PC-3 (cell line): Measurements from ENCODE around the gene HDHD5. TPM values are rescaled to one million over a fixed set of nuclear protein-coding genes. Genes with fewer than 3 reads are reported as not detected.

Experiments used
- ATAC-seq: fragments of 200-7000 bp; cut with Tn5 transposase; 2 replicates; pipeline ENCODE4 v1.9.1; 2020; ENCODE audit warnings: mild to moderate bottlenecking, moderate library complexity
- BruUV-seq: library from RNA; stranded (reverse); fragments of 400-500 nt; replicated peaks from 2 replicates; lab custom pipeline; 2021; lab: Mats Ljungman, UMichigan
- CTCF ChIA-PET: fragments of 300-600 bp; sonication (Branson Sonifier 250); formaldehyde crosslinking; loops from one replicate; lab custom pipeline; 2022; ENCODE audit warnings: antibody characterized with exemption; lab: Charles Lee
- POLR2A ChIA-PET: fragments of 300-600 bp; sonication (Branson Sonifier 250); formaldehyde crosslinking; loops from one replicate; lab custom pipeline; 2022; ENCODE audit warnings: antibody characterized with exemption; ENCODE audit not compliant: unreplicated experiment; lab: Charles Lee
- DNase-seq: peaks from one replicate; pipeline ENCODE4 v3.0.0-alpha.2; 2015
- H2AFZ ChIP-seq: fragments of 300-600 bp; sonication (generic); 2 replicates; pipeline ENCODE4 v1.6.0; 2016; ENCODE audit warnings: antibody characterized with exemption, low read length
- H3F3A ChIP-seq: fragments of 300-600 bp; sonication (generic); one replicate; pipeline ENCODE4 v1.6.0; 2017; ENCODE audit warnings: antibody characterized with exemption, low read length, control low read depth, mild to moderate bottlenecking; ENCODE audit not compliant: unreplicated experiment
- H3K27ac ChIP-seq: fragments of 300-600 bp; sonication (generic); 2 replicates; pipeline ENCODE4 v1.5.1; 2016; ENCODE audit warnings: mild to moderate bottlenecking, low read length
- H3K27me3 ChIP-seq: fragments of 300-600 bp; sonication (generic); 2 replicates; pipeline ENCODE4 v1.6.1; 2016; ENCODE audit warnings: low read length, mixed read lengths
- H3K36me3 ChIP-seq: fragments of 300-600 bp; sonication (generic); 2 replicates; pipeline ENCODE4 v1.6.1; 2016; ENCODE audit warnings: low read depth, mixed run types, low read length, mixed read lengths
- H3K4me1 ChIP-seq: fragments of 300-600 bp; sonication (generic); 2 replicates; pipeline ENCODE4 v1.5.1; 2016; ENCODE audit warnings: low read length; ENCODE audit not compliant: insufficient read depth
- H3K4me2 ChIP-seq: fragments of 300-600 bp; sonication (generic); 2 replicates; pipeline ENCODE4 v1.6.0; 2016; ENCODE audit warnings: low read length
- H3K4me3 ChIP-seq: fragments of 300-600 bp; sonication (generic); 2 replicates; pipeline ENCODE4 v1.5.1; 2016; ENCODE audit warnings: mild to moderate bottlenecking, low read length, mixed read lengths
- H3K79me2 ChIP-seq: fragments of 300-600 bp; sonication (generic); 2 replicates; pipeline ENCODE4 v1.6.1; 2017; ENCODE audit warnings: low read length, mixed read lengths
- H3K9ac ChIP-seq: fragments of 300-600 bp; sonication (generic); 2 replicates; pipeline ENCODE4 v1.6.0; 2016; ENCODE audit warnings: mild to moderate bottlenecking, low read length
- H3K9me2 ChIP-seq: fragments of 300-600 bp; sonication (generic); replicated peaks from 2 replicates; pipeline ENCODE4 v1.6.1; 2016; ENCODE audit warnings: mixed run types, low read length, mixed read lengths
- H3K9me3 ChIP-seq: fragments of 300-600 bp; sonication (generic); 2 replicates; pipeline ENCODE4 v1.6.1; 2016; ENCODE audit warnings: low read length, mixed read lengths
- H4K20me1 ChIP-seq: fragments of 300-600 bp; sonication (generic); 2 replicates; pipeline ENCODE4 v1.6.1; 2016; ENCODE audit warnings: low read length, mixed read lengths
- CTCF ChIP-seq: fragments of 300-600 bp; sonication (generic); conservative IDR thresholded peaks from 2 replicates; pipeline ENCODE4 v1.5.1; 2017; ENCODE audit warnings: antibody characterized with exemption, low read depth, mild to moderate bottlenecking, low read length
- EZH2 ChIP-seq: fragments of 300-600 bp; sonication (generic); IDR thresholded peaks from one replicate; pipeline ENCODE4 v1.6.1; 2017; ENCODE audit warnings: antibody characterized with exemption, mild to moderate bottlenecking, low read length; ENCODE audit not compliant: unreplicated experiment
- EZH2phosphoT487 ChIP-seq: fragments of 300-600 bp; sonication (generic); IDR thresholded peaks from 2 replicates; pipeline ENCODE4 v1.6.1; 2018; ENCODE audit warnings: mild to moderate bottlenecking, antibody characterized with exemption, low read length, borderline replicate concordance
- intact Hi-C: fragments of 100-400 bp; cut with micrococcal nuclease; formaldehyde crosslinking; loops from 2 replicates; pipeline ENCODE4 v1.9.0; 2023
- total RNA-seq: library from RNA; depleted of rRNA; stranded (reverse); fragments of >200 nt; gene quantifications from 2 replicates; pipeline ENCODE4 v1.2.3, GENCODE V29; 2014

The HDHD5 gene
- total RNA-seq, 1 experiment from 2014 or later: 57.3 TPM

- H3K79me2 ChIP-seq: no peaks in the 10 kb centered on the region
- H3K4me1 ChIP-seq: no peaks in the 10 kb centered on the region
- no peak overlapping the region for H2AFZ ChIP-seq
- H3K9me2 ChIP-seq: no peaks in the 10 kb centered on the region
- no peaks in the 10 kb centered on the region for H3F3A ChIP-seq
- no peak overlapping the region for H3K4me2 ChIP-seq
- no peaks in the 10 kb centered on the region for H3K27me3 ChIP-seq
- POLR2A ChIA-PET: no interaction called here
- DNase-seq: no peak
- BruUV-seq: no TSS peak
- no peaks in the 10 kb centered on the region for H3K9me3 ChIP-seq
- no peak for ATAC-seq
- TF ChIP-seq EZH2phosphoT487 (no peak), EZH2 (no peak), CTCF (no peak)
- no peak overlapping the region for H3K27ac ChIP-seq
- H3K36me3 ChIP-seq: no peaks in the 10 kb centered on the region
- H3K4me3 ChIP-seq: no peak overlapping the region
- CTCF ChIA-PET: interaction anchor here (0.6 kb wide), 1 partner anchor 48 kb away, joined by 5 read pairs; no protein-coding TSS in a partner anchor
- H4K20me1 ChIP-seq: no peaks in the 10 kb centered on the region
- intact Hi-C loops: no loop called here
- H3K9ac ChIP-seq: no peak overlapping the region
Observed at GRCh38 chr22:17102297-17102667, 56.8 kb downstream of the HDHD5 start.

- Histone ChIP-seq H3K9me2 (no peaks in the 10 kb centered on the region), H2AFZ (no peak overlapping the region), H4K20me1 (no peaks in the 10 kb centered on the region), H3K9ac (no peak overlapping the region), H3K27me3 (no peaks in the 10 kb centered on the region), H3F3A (no peaks in the 10 kb centered on the region), H3K27ac (no peak overlapping the region), H3K79me2 (no peaks in the 10 kb centered on the region), H3K4me3 (no peak overlapping the region), H3K4me1 (no peaks in the 10 kb centered on the region), H3K4me2 (no peak overlapping the region), H3K36me3 (no peaks in the 10 kb centered on the region), H3K9me3 (no peaks in the 10 kb centered on the region)
- no peak for TF ChIP-seq CTCF
- TF ChIP-seq EZH2: no peak
- TF ChIP-seq EZH2phosphoT487: no peak
- DNase-seq: no peak
- CTCF ChIA-PET: interaction anchor here (0.6 kb wide), 1 partner anchor 49 kb away, joined by 5 read pairs; no protein-coding TSS in a partner anchor
- intact Hi-C loops: no loop called here
- ATAC-seq: no peak
- BruUV-seq: no TSS peak
- POLR2A ChIA-PET: no interaction called here
Observed at GRCh38 chr22:17101475-17102296, 57.4 kb downstream of the HDHD5 start.

- H3K79me2 ChIP-seq: no peaks in the 10 kb centered on the region
- H3K4me1 ChIP-seq: no peaks in the 10 kb centered on the region
- H3K9ac ChIP-seq: no peak overlapping the region
- no peaks in the 10 kb centered on the region for H3K27me3 ChIP-seq
- no peaks in the 10 kb centered on the region for H3K9me3 ChIP-seq
- H3K27ac ChIP-seq: no peak overlapping the region
- ChIA-PET POLR2A (no interaction called here), CTCF (no interaction called here)
- no peak overlapping the region for H3K4me2 ChIP-seq
- H3F3A ChIP-seq: no peaks in the 10 kb centered on the region
- H2AFZ ChIP-seq: no peak overlapping the region
- intact Hi-C loops: no loop called here
- H4K20me1 ChIP-seq: no peaks in the 10 kb centered on the region
- no peak overlapping the region for H3K4me3 ChIP-seq
- no TSS peak for BruUV-seq
- H3K9me2 ChIP-seq: no peaks in the 10 kb centered on the region
- DNase-seq (no peak), ATAC-seq (no peak)
- TF ChIP-seq CTCF (no peak), EZH2phosphoT487 (no peak), EZH2 (no peak)
- no peaks in the 10 kb centered on the region for H3K36me3 ChIP-seq
Observed at GRCh38 chr22:17100621-17101020, 58.5 kb downstream of the HDHD5 start.
